Measurements from ENCODE around the gene TRAF3IP1.

The TRAF3IP1 gene

DNA sequence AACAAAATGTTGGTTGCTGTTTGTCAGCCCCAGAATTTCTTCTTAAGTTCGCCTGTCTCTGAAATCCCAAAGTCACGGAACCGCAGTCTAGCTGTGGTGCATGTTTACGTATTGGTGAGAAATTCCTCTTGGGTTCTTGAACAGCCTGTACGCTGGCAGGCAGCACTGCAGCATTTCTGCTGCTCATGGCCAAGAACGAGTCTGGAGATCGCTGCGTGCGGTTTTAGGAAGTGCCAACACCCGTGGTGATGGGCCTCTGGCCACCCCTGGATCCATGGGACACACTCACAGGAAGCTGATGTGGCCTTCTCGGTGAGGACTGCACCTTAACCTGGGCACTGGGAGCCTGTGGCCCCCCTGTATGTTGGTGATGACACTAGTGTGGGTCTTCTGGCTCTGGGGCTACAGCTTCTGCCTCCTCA lies 130.1 kb downstream of the TRAF3IP1 start:
- no peak for DNase-seq (ENCODE audit: low spot score)
- in situ Hi-C loops (cut with MboI; ENCODE audit: low sequenced_read_pairs, unreplicated experiment): no loop called here
- TF ChIP-seq, protein P1, sequence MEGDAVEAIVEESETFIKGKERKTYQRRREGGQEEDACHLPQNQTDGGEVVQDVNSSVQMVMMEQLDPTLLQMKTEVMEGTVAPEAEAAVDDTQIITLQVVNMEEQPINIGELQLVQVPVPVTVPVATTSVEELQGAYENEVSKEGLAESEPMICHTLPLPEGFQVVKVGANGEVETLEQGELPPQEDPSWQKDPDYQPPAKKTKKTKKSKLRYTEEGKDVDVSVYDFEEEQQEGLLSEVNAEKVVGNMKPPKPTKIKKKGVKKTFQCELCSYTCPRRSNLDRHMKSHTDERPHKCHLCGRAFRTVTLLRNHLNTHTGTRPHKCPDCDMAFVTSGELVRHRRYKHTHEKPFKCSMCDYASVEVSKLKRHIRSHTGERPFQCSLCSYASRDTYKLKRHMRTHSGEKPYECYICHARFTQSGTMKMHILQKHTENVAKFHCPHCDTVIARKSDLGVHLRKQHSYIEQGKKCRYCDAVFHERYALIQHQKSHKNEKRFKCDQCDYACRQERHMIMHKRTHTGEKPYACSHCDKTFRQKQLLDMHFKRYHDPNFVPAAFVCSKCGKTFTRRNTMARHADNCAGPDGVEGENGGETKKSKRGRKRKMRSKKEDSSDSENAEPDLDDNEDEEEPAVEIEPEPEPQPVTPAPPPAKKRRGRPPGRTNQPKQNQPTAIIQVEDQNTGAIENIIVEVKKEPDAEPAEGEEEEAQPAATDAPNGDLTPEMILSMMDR (IDR thresholded peaks at IDR 0.05; ENCODE audit: borderline replicate concordance, control extremely low read depth, extremely low read depth, insufficient read depth, missing control alignments): no peak
